Esophagus muscularis mucosa (tissue), 4 donors: ENCODE results near the gene UBE2QL1. TPM values are rescaled to one million over a fixed set of nuclear protein-coding genes. Genes with fewer than 3 reads are reported as not detected.
A peak's percentile ranks its signal among the peaks of the same experiment; 100 is the strongest.

Experiments
- DNase-seq: peaks from one replicate; pipeline ENCODE4 v3.0.0-alpha.2; 2017; ENCODE audit errors: extremely low spot score
- H3K27ac ChIP-seq, 4 donors: fragments of 200-600 bp; sonication (generic); replicated peaks in 1 of 4; 1 replicate in 3 of 4; 2 replicates in 1 of 4; pipeline ENCODE4 v1.5.1; 2016 to 2019; ENCODE audit warnings: mild to moderate bottlenecking in 1 of 4
- H3K27me3 ChIP-seq, 4 donors: fragments of 200-600 bp; sonication (generic); one replicate each; pipeline versions ENCODE4 v1.5.1 to v1.6.0; 2016 to 2019
- H3K36me3 ChIP-seq, 4 donors: fragments of 200-600 bp; sonication (generic); one replicate each; pipeline ENCODE4 v1.5.1; 2016 to 2019
- H3K4me1 ChIP-seq, 4 donors: fragments of 200-600 bp; sonication (generic); one replicate each; pipeline ENCODE4 v1.5.1; 2016 to 2019
- H3K4me3 ChIP-seq, 4 donors: fragments of 200-600 bp; sonication (generic); 1 replicate in 2 of 4; 2 replicates in 2 of 4; pipeline ENCODE4 v1.5.1; 2016 to 2019; ENCODE audit warnings: mild to moderate bottlenecking in 4 of 4, moderate library complexity in 1 of 4
- H3K9me3 ChIP-seq, 4 donors: fragments of 200-600 bp; sonication (generic); 1 replicate in 3 of 4; 2 replicates in 1 of 4; pipeline ENCODE4 v1.5.1; 2016 to 2019
- EP300 ChIP-seq: sonication (generic); formaldehyde crosslinking; IDR thresholded peaks from one replicate; pipeline ENCODE4 v1.6.1; 2017; ENCODE audit warnings: antibody characterized with exemption
- POLR2A ChIP-seq: fragments of 450-650 bp; IDR thresholded peaks from one replicate; pipeline ENCODE4 v1.6.1; 2017; ENCODE audit warnings: antibody characterized with exemption, moderate library complexity, mild to moderate bottlenecking, low read depth
- POLR2AphosphoS5 ChIP-seq, 2 donors: sonication (generic); formaldehyde crosslinking; IDR thresholded peaks; one replicate each; pipeline ENCODE4 v1.6.1; 2017; ENCODE audit warnings: antibody characterized with exemption in 2 of 2
- WGBS: methylation state at CpG from one replicate; pipeline ENCODE4 v1.1.5; 2018; 5-methylcytosine and 5-hydroxymethylcytosine counted together
- intact Hi-C: fragments of 100-400 bp; cut with DNase I; formaldehyde crosslinking; loops from one replicate; pipeline ENCODE4 v1.15.1; 2023
- total RNA-seq, 4 donors: library from RNA; depleted of rRNA; stranded (reverse); fragments of >200 nt; gene quantifications; one replicate each; pipeline versions ENCODE4 v1.1.0 to v1.2.1, GENCODE V29; 2016
- TF ChIP-seq, protein P1 (sequence below), 3 experiments: fragments of 200-600 bp in 2 of 3; fragments of 450-650 bp in 1 of 3; sonication (generic) in 2 of 3; IDR thresholded peaks; one replicate each; pipeline ENCODE4 v1.5.1; 2017 to 2019; ENCODE audit warnings: antibody characterized with exemption in 3 of 3, mild to moderate bottlenecking in 2 of 3, moderate library complexity in 1 of 3

UBE2QL1 gene
- total RNA-seq, 4 donors from 2014 or later, result under 0.01 to 1.6 (median 0.82) TPM

DNA sequence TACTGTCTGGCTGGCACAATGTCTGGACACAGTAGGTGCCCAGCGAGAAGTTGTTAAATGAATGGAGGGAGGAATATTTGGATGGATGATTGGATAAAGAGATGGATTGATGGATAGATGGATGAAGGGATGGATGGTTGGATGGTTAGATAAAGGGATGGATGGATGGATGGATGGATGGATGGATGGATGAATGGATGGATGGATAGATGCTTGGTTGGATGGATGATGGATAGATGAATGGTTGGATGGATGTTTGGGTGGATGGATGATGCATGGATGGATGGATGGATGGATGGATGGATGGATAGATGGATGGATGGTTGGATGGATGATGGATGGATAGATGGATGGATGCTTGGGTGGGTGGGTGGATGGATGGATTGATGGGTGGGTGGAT lies 90.4 kb downstream of the UBE2QL1 start:
- intact Hi-C loops, result no loop called here
- Histone ChIP-seq H3K9me3 (no peaks in the 10 kb centered on the region), H3K4me3 (no peak overlapping the region), H3K27ac (no peak overlapping the region), H3K27me3 (no peaks in the 10 kb centered on the region), H3K36me3 (no peaks in the 10 kb centered on the region), H3K4me1 (peaks cover 0 to 11% (median 2%) of the 10 kb centered on the region in 4 donors)
- TF ChIP-seq POLR2A, result no peak
- TF ChIP-seq POLR2AphosphoS5 (IDR thresholded peaks at IDR 0.05), result no peak
- TF ChIP-seq EP300, result no peak
- TF ChIP-seq, protein P1, sequence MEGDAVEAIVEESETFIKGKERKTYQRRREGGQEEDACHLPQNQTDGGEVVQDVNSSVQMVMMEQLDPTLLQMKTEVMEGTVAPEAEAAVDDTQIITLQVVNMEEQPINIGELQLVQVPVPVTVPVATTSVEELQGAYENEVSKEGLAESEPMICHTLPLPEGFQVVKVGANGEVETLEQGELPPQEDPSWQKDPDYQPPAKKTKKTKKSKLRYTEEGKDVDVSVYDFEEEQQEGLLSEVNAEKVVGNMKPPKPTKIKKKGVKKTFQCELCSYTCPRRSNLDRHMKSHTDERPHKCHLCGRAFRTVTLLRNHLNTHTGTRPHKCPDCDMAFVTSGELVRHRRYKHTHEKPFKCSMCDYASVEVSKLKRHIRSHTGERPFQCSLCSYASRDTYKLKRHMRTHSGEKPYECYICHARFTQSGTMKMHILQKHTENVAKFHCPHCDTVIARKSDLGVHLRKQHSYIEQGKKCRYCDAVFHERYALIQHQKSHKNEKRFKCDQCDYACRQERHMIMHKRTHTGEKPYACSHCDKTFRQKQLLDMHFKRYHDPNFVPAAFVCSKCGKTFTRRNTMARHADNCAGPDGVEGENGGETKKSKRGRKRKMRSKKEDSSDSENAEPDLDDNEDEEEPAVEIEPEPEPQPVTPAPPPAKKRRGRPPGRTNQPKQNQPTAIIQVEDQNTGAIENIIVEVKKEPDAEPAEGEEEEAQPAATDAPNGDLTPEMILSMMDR (IDR thresholded peaks at IDR 0.05), result no peak
- peak; percentile 12 for DNase-seq
- WGBS, result 97% methylated on average over 1 of the region's 1 CpG

DNA sequence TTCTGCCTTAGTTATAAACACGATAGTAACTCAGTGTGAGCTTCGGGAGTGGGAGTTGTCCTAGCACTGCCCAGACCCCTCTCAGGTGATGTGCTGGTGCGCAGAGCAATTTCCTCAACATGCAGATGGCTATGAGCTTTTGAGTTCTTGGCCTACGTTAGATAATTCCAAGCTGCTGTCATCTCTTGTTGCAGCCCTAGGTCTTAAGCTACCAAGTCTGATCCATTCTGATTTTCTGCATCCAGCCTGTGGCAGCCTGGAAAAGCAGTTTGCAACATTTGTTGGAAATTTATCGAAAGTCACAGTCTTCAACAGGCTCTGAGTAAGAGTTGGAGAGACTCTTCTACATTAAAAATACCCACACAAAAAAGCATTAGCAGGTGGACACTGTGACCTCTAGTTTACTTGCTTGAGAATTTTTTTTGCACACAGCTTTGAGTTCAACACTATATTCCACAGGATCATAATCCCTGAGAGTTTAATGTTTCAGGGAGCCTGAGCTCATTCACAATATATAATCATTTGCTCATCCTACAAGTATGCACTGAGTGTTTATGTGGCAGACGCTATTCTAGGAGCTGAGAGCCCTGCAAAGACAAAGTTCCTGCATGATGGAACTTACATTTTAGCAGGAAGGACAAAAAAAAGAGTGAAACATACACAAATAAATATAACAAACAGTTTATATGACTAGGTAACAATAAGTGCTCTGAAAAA lies 91.6 kb downstream of the UBE2QL1 start:
- H3K36me3 ChIP-seq, result no peaks in the 10 kb centered on the region
- peak; percentile 66 for DNase-seq
- TF ChIP-seq POLR2AphosphoS5 (IDR thresholded peaks at IDR 0.05), result no peak
- no peak for TF ChIP-seq EP300
- no peak for TF ChIP-seq POLR2A
- intact Hi-C loops, result no loop called here
- WGBS, result 75% methylated on average over 6 of the region's 6 CpGs
- H3K27me3 ChIP-seq, result no peaks in the 10 kb centered on the region
- peaks cover 0 to 11% (median 2%) of the 10 kb centered on the region in 4 donors for H3K4me1 ChIP-seq
- H3K27ac ChIP-seq, result no peak overlapping the region
- no peak overlapping the region for H3K4me3 ChIP-seq
- no peaks in the 10 kb centered on the region for H3K9me3 ChIP-seq

DNA sequence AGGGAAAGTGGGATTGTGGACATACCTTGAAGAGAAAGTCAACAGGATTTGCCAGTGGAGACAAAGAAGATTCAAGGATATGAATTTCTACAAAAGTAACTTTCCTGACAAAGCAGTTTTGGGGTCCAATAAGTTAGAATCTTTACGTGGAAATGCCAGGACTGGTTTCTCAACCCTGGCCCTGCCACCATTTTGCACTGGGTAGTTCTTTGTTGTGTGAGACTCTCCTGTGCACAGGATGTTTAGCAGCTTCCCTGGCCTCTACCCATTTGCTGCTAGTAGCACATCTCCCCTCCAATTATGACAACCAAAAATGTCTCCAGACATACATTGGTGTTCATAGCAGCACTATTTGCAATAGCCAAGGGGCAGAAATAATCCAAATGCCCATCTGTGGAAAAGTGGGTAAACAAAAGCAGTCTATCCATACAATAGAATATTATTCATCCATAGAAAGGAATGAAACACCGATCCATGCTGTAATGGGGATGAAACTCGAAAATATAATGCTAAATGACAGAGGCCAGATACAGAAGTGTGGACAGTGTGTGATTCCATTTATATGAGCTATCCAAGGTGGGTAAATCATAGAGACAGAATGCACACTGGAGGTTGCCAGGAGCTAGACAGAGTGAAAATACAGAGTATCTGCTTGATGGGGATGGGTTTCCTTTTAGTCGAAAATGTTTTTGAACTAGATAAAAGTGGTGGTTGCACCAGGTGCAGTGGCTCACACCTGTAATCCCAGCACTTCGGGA lies 92.8 kb downstream of the UBE2QL1 start:
- Histone ChIP-seq H3K4me3 (no peak overlapping the region), H3K27me3 (no peaks in the 10 kb centered on the region), H3K4me1 (peaks cover 0 to 20% (median 3%) of the 10 kb centered on the region in 4 donors), H3K36me3 (no peaks in the 10 kb centered on the region), H3K27ac (no peak overlapping the region), H3K9me3 (no peaks in the 10 kb centered on the region)
- DNase-seq, result peak; percentile 64
- intact Hi-C loops, result no loop called here
- 77% methylated on average over 5 of the region's 5 CpGs for WGBS
- TF ChIP-seq POLR2A (no peak), EP300 (no peak), POLR2AphosphoS5 (IDR thresholded peaks at IDR 0.05) (no peak)
- TF ChIP-seq, protein P1 (IDR thresholded peaks at IDR 0.05), result no peak

DNA sequence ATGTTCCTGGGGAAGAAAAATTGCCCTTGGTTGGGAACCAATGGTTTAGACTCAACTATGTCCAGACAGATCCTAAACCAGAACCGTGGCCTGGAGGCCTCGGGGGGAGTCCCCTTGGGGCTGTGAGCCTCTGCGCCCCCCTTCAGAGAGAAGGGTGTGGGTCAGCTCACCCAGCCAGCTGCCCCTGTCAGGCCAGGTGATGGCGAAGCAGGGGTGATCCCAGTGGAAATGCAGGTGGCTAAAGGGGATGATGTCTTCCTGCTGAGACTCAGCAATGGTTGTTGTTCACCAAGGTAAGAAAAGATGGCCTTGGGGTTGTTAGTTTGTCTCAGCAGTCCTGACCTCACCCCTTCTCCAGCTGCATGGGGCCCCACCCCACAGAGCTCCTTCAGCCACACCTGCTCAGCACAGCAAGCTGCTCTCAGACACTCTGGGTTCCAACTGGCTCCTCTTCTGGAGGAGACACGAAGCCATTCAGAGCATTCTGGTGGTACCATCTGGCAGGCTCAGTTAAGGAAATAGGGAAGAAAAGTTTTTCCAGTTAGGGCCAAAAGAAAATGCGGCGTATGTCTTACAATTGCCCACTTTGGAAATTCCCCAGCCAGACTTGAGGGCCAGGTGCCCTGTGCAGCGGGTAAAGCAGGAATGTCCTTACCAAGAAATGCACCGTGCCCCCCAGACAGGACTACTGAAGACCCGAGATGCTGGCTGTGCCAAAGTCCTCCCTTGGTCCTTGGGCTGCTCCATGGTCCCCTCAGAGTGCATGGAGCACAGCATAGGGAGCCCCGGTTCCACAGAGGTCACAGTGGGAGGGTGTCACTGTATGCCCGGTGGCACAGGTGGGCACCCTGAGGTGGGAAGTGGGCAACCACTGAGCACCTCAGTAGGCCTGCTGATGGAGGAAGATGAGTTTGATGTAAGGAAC lies 94.0 kb downstream of the UBE2QL1 start:
- H3K27me3 ChIP-seq, result no peaks in the 10 kb centered on the region
- peaks cover 0 to 20% (median 3%) of the 10 kb centered on the region in 4 donors for H3K4me1 ChIP-seq
- TF ChIP-seq EP300 (no peak), POLR2AphosphoS5 (IDR thresholded peaks at IDR 0.05) (no peak), POLR2A (no peak)
- TF ChIP-seq, protein P1 (IDR thresholded peaks at IDR 0.05), result no peak
- peak; percentile 86 for DNase-seq
- H3K36me3 ChIP-seq, result no peaks in the 10 kb centered on the region
- intact Hi-C loops, result no loop called here
- no peaks in the 10 kb centered on the region for H3K9me3 ChIP-seq
- WGBS, result 95% methylated on average over 11 of the region's 12 CpGs
- no peak overlapping the region for H3K27ac ChIP-seq
- H3K4me3 ChIP-seq, result no peak overlapping the region
